Measurements from ENCODE around the gene CLRN1. TPM values are rescaled to one million over a fixed set of nuclear protein-coding genes. Genes with fewer than 3 reads are reported as not detected.

Gene CLRN1
- total RNA-seq, 4 donors from 2014 or later = not detected

DNA sequence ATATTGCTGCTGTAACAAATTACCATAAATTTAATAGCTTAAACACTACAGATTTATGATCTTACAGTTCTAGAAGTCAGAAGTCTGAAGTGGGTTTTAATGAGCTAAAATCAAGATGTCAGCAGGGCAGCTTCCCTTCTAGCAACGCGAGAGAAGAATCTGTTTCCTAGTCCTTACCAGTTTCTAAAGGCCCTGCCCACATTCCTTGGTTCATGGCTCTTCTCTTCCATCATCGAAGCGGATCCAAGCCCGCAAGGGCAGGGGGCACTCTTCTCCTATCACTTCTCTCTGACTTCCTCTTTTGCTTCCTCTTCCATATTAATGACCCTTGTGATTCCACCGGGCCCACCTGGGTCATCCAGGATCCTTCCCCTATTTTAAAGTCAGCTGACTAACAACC, 83.4 kb downstream of the CLRN1 start:
- no peaks in the 10 kb centered on the region for H3K27me3 ChIP-seq
- WGBS = 81% methylated on average over 6 of the region's 6 CpGs
- no peaks in the 10 kb centered on the region for H3K4me1 ChIP-seq
- H3K4me3 ChIP-seq = no peak overlapping the region
- no peak overlapping the region for H3K27ac ChIP-seq
- TF ChIP-seq, protein P1, sequence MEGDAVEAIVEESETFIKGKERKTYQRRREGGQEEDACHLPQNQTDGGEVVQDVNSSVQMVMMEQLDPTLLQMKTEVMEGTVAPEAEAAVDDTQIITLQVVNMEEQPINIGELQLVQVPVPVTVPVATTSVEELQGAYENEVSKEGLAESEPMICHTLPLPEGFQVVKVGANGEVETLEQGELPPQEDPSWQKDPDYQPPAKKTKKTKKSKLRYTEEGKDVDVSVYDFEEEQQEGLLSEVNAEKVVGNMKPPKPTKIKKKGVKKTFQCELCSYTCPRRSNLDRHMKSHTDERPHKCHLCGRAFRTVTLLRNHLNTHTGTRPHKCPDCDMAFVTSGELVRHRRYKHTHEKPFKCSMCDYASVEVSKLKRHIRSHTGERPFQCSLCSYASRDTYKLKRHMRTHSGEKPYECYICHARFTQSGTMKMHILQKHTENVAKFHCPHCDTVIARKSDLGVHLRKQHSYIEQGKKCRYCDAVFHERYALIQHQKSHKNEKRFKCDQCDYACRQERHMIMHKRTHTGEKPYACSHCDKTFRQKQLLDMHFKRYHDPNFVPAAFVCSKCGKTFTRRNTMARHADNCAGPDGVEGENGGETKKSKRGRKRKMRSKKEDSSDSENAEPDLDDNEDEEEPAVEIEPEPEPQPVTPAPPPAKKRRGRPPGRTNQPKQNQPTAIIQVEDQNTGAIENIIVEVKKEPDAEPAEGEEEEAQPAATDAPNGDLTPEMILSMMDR (IDR thresholded peaks at IDR 0.05) = no peak
- TF ChIP-seq EP300 (IDR thresholded peaks at IDR 0.05) = no peak
- no peak for TF ChIP-seq POLR2A (IDR thresholded peaks at IDR 0.05)
- TF ChIP-seq POLR2AphosphoS5 (IDR thresholded peaks at IDR 0.05) = no peak
- no peaks in the 10 kb centered on the region for H3K36me3 ChIP-seq
- no peak for DNase-seq (ENCODE audit: low spot score in 2 of 2)
- peaks cover 4% of the 10 kb centered on the region for H3K9me3 ChIP-seq

DNA sequence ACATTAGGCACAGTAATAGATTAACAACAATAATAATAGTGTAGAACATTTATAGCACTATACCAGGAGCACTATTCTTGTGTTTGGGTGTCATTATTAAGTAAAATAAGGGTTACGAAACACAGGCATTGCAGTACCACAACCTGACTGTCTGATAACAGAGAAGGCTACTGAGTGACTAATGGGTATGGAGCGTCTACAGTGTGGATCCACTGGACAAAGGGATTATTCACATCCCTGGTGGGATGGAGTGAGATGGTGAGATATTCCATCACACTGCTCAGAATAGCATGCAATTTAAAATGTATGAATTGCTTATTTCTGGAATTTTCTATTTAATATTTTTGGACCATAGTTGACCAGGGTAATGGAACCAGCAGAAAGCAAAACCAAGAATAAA, 85.5 kb downstream of the CLRN1 start:
- H3K4me3 ChIP-seq = no peak overlapping the region
- H3K4me1 ChIP-seq = no peaks in the 10 kb centered on the region
- H3K27me3 ChIP-seq = no peaks in the 10 kb centered on the region
- no peak overlapping the region for H3K27ac ChIP-seq
- DNase-seq (ENCODE audit: low spot score in 2 of 2) = no peak
- WGBS = 95% methylated on average over 2 of the region's 2 CpGs
- peaks cover 4% of the 10 kb centered on the region for H3K9me3 ChIP-seq
- no peaks in the 10 kb centered on the region for H3K36me3 ChIP-seq
- TF ChIP-seq EP300 (IDR thresholded peaks at IDR 0.05) (no peak), POLR2A (IDR thresholded peaks at IDR 0.05) (no peak), POLR2AphosphoS5 (IDR thresholded peaks at IDR 0.05) (no peak)
- TF ChIP-seq, protein P1 (IDR thresholded peaks at IDR 0.05) = no peak

DNA sequence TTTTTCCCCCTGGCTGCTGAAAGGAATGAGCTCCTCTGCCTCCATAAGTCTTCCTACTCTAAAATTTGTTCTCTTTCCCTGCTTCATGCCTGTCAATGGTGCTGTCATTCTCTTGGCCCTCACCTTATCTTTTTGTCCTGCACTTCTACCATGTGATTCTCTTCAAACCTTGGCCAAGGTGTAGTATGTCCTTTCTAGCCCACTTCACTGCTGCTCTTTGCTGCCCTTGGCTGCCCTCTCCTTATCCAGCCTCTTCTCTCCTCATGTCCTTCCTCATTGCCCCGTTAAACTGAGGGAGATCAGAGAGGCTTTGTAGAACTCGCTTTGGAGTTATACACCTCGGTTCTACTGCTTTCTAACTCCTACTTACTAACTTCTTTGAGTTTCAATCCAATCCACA, 87.0 kb downstream of the CLRN1 start:
- TF ChIP-seq POLR2A (IDR thresholded peaks at IDR 0.05) (no peak), POLR2AphosphoS5 (IDR thresholded peaks at IDR 0.05) (no peak), EP300 (IDR thresholded peaks at IDR 0.05) (no peak)
- TF ChIP-seq, protein P1 (IDR thresholded peaks at IDR 0.05) = no peak
- no peaks in the 10 kb centered on the region for H3K27me3 ChIP-seq
- 70% methylated on average over 3 of the region's 3 CpGs for WGBS

DNA sequence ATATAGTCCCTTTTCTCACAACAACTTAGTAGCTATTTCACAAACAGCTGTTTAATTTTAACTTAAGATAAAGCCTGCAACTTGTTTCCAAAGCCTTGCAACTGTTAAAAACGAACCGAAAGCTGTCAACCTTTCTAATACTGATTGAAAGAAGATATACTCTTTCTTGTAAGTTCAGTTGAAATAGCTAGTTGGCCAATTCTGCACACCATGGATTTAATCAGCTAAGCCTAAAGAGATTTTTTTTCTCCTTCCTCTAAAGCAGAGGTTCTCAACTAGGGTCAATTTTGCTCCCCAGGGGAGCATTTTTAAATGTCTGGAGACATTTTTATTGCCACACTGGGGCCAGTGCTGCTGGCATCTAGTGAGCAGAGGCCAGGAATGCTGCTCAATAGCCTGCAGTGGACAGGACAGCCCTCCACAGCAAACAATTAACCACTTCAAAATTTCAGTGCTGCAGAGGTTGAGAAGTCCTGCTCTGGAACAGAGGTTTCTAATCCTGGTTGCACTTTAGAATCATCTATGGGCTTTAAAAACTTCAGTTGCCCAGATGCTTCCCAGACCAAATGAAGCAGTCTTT, 93.4 kb downstream of the CLRN1 start:
- no peak overlapping the region for H3K27ac ChIP-seq
- WGBS = 67% methylated on average over 2 of the region's 2 CpGs

More for the DNA sequence above, 87.0 kb downstream of the CLRN1 start:
- DNase-seq (ENCODE audit: low spot score in 2 of 2) = no peak
- no peaks in the 10 kb centered on the region for H3K4me1 ChIP-seq
- H3K4me3 ChIP-seq = no peak overlapping the region
- no peak overlapping the region for H3K27ac ChIP-seq
- H3K9me3 ChIP-seq = peaks cover 4% of the 10 kb centered on the region
- no peaks in the 10 kb centered on the region for H3K36me3 ChIP-seq

DNA sequence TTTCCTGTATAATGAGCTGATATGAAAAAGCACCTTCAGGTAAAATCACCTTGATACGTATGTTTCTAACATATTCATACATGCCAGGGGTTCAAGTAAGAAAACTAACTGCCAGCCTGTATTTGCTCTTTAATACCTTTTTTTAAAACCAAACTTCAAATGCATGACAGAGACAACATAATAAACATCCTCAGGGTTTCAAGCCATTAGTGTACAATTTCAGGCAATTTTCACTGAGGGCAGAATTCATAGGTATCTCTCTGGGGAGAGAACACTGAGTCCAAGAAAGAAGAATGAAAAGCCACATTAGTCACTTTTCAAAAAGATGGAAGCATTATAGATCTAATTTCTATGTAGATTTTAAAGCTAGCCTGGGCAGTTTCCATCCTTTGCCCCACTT, 94.2 kb downstream of the CLRN1 start:
- DNase-seq (ENCODE audit: low spot score in 2 of 2) = no peak
- TF ChIP-seq POLR2AphosphoS5 (IDR thresholded peaks at IDR 0.05) = no peak
- H3K4me1 ChIP-seq = no peaks in the 10 kb centered on the region
- H3K27me3 ChIP-seq = no peaks in the 10 kb centered on the region
- no peaks in the 10 kb centered on the region for H3K9me3 ChIP-seq
- 92% methylated on average over 1 of the region's 1 CpG for WGBS
- H3K4me3 ChIP-seq = no peak overlapping the region
- no peaks in the 10 kb centered on the region for H3K36me3 ChIP-seq
- H3K27ac ChIP-seq = no peak overlapping the region

More for the DNA sequence above, 93.4 kb downstream of the CLRN1 start:
- Histone ChIP-seq H3K27me3 (no peaks in the 10 kb centered on the region), H3K36me3 (no peaks in the 10 kb centered on the region), H3K4me1 (no peaks in the 10 kb centered on the region), H3K9me3 (no peaks in the 10 kb centered on the region), H3K4me3 (no peak overlapping the region)
- DNase-seq (ENCODE audit: low spot score in 2 of 2) = no peak
- TF ChIP-seq POLR2A (IDR thresholded peaks at IDR 0.05) (no peak), EP300 (IDR thresholded peaks at IDR 0.05) (no peak), POLR2AphosphoS5 (IDR thresholded peaks at IDR 0.05) (no peak)
- TF ChIP-seq, protein P1 (IDR thresholded peaks at IDR 0.05) = no peak

DNA sequence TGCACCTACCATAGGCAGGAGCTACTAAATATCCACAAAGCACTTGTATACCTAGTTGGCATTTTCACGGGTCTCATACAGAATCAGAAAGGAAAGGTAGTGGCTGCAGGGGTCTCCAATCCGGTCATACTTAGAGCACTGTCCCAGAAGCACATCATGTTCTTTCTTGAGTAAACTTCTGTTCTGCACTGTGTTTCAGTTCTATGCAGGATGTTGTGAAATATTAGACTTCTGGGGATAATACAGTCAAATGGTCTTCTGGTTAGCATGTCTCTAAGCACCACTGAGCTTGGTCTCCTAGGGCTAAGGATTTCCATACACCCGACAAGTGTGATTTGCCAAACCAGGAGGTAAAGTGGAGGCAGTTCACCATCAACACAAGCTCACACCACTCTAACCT, 95.2 kb downstream of the CLRN1 start:
- WGBS = 88% methylated on average over 3 of the region's 3 CpGs
- Histone ChIP-seq H3K27me3 (no peaks in the 10 kb centered on the region), H3K36me3 (no peaks in the 10 kb centered on the region), H3K4me3 (no peak overlapping the region), H3K4me1 (no peaks in the 10 kb centered on the region), H3K27ac (no peak overlapping the region), H3K9me3 (no peaks in the 10 kb centered on the region)
- no peak for DNase-seq (ENCODE audit: low spot score in 2 of 2)
- TF ChIP-seq POLR2AphosphoS5 (IDR thresholded peaks at IDR 0.05) (no peak), POLR2A (IDR thresholded peaks at IDR 0.05) (no peak), EP300 (IDR thresholded peaks at IDR 0.05) (no peak)
- TF ChIP-seq, protein P1 (IDR thresholded peaks at IDR 0.05) = no peak
